Fibroblast of the aortic adventitia (primary cell): ENCODE results near the gene TRIM38. TPM values are rescaled to one million over a fixed set of nuclear protein-coding genes. Genes with fewer than 3 reads are reported as not detected.
A peak's percentile ranks its signal among the peaks of the same experiment; 100 is the strongest.
"Not testable (repeated sequence)": the region's sequence is repeated elsewhere in the genome, so short reads cannot be mapped to it uniquely, and the experiment has no call there.

Experiments used
- DNase-seq: peaks from one replicate; pipeline ENCODE4 v3.0.0-alpha.2; 2010; ENCODE audit warnings: low read depth
- H3K4me3 ChIP-seq: 2 replicates; pipeline ENCODE4 v1.5.1; 2011; ENCODE audit warnings: low read depth, mild to moderate bottlenecking, control low read depth, low read length, moderate library complexity
- CTCF ChIP-seq: IDR thresholded peaks from 2 replicates; pipeline ENCODE4 v1.5.1; 2011; ENCODE audit warnings: mild to moderate bottlenecking, low read length, control low read depth, inconsistent platforms; ENCODE audit not compliant: insufficient read depth
- total RNA-seq: library from RNA; depleted of rRNA; stranded (reverse); fragments of >200 nt; gene quantifications from 2 replicates; pipeline ENCODE4 v1.2.3, GENCODE V29; 2012; ENCODE audit warnings: low replicate concordance

The TRIM38 gene
- total RNA-seq, 1 donor = 12.0 TPM

GRCh38 chr6:26003102-26003694 is 40.6 kb downstream of the TRIM38 start:
- DNase-seq = peak; percentile 70
- peak; percentile 88 for TF ChIP-seq CTCF
- H3K4me3 ChIP-seq = no peak overlapping the region

GRCh38 chr6:26006086-26006939 is 43.7 kb downstream of the TRIM38 start:
- no peak for DNase-seq
- no peak overlapping the region for H3K4me3 ChIP-seq
- no peak for TF ChIP-seq CTCF

- not testable (repeated sequence) for DNase-seq, H3K4me3 ChIP-seq
These were observed 44.3 kb downstream of the TRIM38 start for GRCh38 chr6:26006940-26007305.

- no peak for DNase-seq
- no peak overlapping the region for H3K4me3 ChIP-seq
- no peak for TF ChIP-seq CTCF
These were observed 45.9 kb downstream of the TRIM38 start for GRCh38 chr6:26008470-26008869.

- DNase-seq = no peak
These were observed 47.2 kb downstream of the TRIM38 start for GRCh38 chr6:26009817-26010216.

GRCh38 chr6:26012061-26012460 is 49.5 kb downstream of the TRIM38 start:
- no peak for TF ChIP-seq CTCF
- no peak overlapping the region for H3K4me3 ChIP-seq
- DNase-seq = no peak

More at GRCh38 chr6:26009817-26010216, 47.2 kb downstream of the TRIM38 start:
- no peak overlapping the region for H3K4me3 ChIP-seq
- TF ChIP-seq CTCF = no peak

GRCh38 chr6:26014386-26014785 is 51.8 kb downstream of the TRIM38 start:
- H3K4me3 ChIP-seq, DNase-seq: not testable (repeated sequence)
